ENCODE measurements around the gene DNAH11.

The DNAH11 gene

GRCh38 chr7:21768279-21768678 lies 225.4 kb downstream of the DNAH11 start:
- TF ChIP-seq EGR1 (IDR thresholded peaks at IDR 0.05) (no peak), YY1 (IDR thresholded peaks at IDR 0.05; ENCODE audit: low read depth) (no peak), USF1 (IDR thresholded peaks at IDR 0.05) (no peak), CEBPB (IDR thresholded peaks at IDR 0.05) (no peak), TEAD4 (IDR thresholded peaks at IDR 0.05) (no peak)

GRCh38 chr7:21771266-21771665 lies 228.4 kb downstream of the DNAH11 start:
- TF ChIP-seq ZBTB7A (IDR thresholded peaks at IDR 0.05; ENCODE audit: low read depth) (no peak), USF1 (IDR thresholded peaks at IDR 0.05) (no peak), CREB1 (IDR thresholded peaks at IDR 0.05; ENCODE audit: low read depth) (no peak), EGR1 (IDR thresholded peaks at IDR 0.05) (no peak), YY1 (IDR thresholded peaks at IDR 0.05; ENCODE audit: low read depth) (no peak), MAX (IDR thresholded peaks at IDR 0.05) (no peak), TAF1 (IDR thresholded peaks at IDR 0.05; ENCODE audit: low read depth) (no peak), TEAD4 (IDR thresholded peaks at IDR 0.05) (no peak), FOXM1 (IDR thresholded peaks at IDR 0.05; ENCODE audit: borderline replicate concordance, low read depth) (no peak), REST (IDR thresholded peaks at IDR 0.05; ENCODE audit: low read depth) (no peak), RAD21 (IDR thresholded peaks at IDR 0.05; ENCODE audit: low read depth) (no peak), EP300 (IDR thresholded peaks at IDR 0.05; ENCODE audit: borderline replicate concordance) (no peak), TCF12 (IDR thresholded peaks at IDR 0.05; ENCODE audit: low read depth) (no peak), NFIC (IDR thresholded peaks at IDR 0.05) (no peak), CEBPB (IDR thresholded peaks at IDR 0.05) (no peak)

GRCh38 chr7:21771906-21772610 lies 229.2 kb downstream of the DNAH11 start:
- TF ChIP-seq REST (IDR thresholded peaks at IDR 0.05; ENCODE audit: low read depth), result no peak

- TF ChIP-seq RAD21 (IDR thresholded peaks at IDR 0.05; ENCODE audit: low read depth) (no peak), CEBPB (IDR thresholded peaks at IDR 0.05) (no peak), MAX (IDR thresholded peaks at IDR 0.05) (no peak), REST (IDR thresholded peaks at IDR 0.05; ENCODE audit: low read depth) (no peak), EP300 (IDR thresholded peaks at IDR 0.05; ENCODE audit: borderline replicate concordance) (no peak), ZBTB7A (IDR thresholded peaks at IDR 0.05; ENCODE audit: low read depth) (no peak), CREB1 (IDR thresholded peaks at IDR 0.05; ENCODE audit: low read depth) (no peak), USF1 (IDR thresholded peaks at IDR 0.05) (no peak), TEAD4 (IDR thresholded peaks at IDR 0.05) (no peak), TCF12 (IDR thresholded peaks at IDR 0.05; ENCODE audit: low read depth) (no peak), NFIC (IDR thresholded peaks at IDR 0.05) (no peak), FOXM1 (IDR thresholded peaks at IDR 0.05; ENCODE audit: borderline replicate concordance, low read depth) (no peak), YY1 (IDR thresholded peaks at IDR 0.05; ENCODE audit: low read depth) (no peak), EGR1 (IDR thresholded peaks at IDR 0.05) (no peak), TAF1 (IDR thresholded peaks at IDR 0.05; ENCODE audit: low read depth) (no peak)
These were observed 230.5 kb downstream of the DNAH11 start for GRCh38 chr7:21773326-21773725.

All from Ishikawa (cell line).